H9 (cell line): Measurements from ENCODE around the gene CERS3. TPM values are rescaled to one million over a fixed set of nuclear protein-coding genes. Genes with fewer than 3 reads are reported as not detected.

Source experiments
- DNase-seq: peaks from one replicate; pipeline ENCODE4 v3.0.0-alpha.2; 2017
- H2AFZ ChIP-seq: one replicate; pipeline ENCODE4 v1.6.1; 2013; ENCODE audit warnings: mild to moderate bottlenecking, low read length, control low read depth, moderate library complexity
- H2AK5ac ChIP-seq: 2 replicates; pipeline ENCODE4 v1.6.1; 2013; ENCODE audit warnings: low read length, control low read depth, mixed read lengths; ENCODE audit not compliant: insufficient read length
- H2BK120ac ChIP-seq: one replicate; pipeline ENCODE4 v1.6.1; 2013; ENCODE audit warnings: low read depth, mild to moderate bottlenecking, low read length, control low read depth, inconsistent platforms; ENCODE audit not compliant: poor library complexity, severe bottlenecking
- H2BK12ac ChIP-seq: 2 replicates; pipeline ENCODE4 v1.6.1; 2013; ENCODE audit warnings: low read length, control low read depth, mixed read lengths, low read depth; ENCODE audit not compliant: insufficient read length
- H2BK15ac ChIP-seq: 2 replicates; pipeline ENCODE4 v1.6.1; 2013; ENCODE audit warnings: low read depth, low read length, control low read depth
- H2BK20ac ChIP-seq: one replicate; pipeline ENCODE4 v1.6.1; 2013; ENCODE audit warnings: low read depth, mild to moderate bottlenecking, low read length, control low read depth, inconsistent platforms; ENCODE audit not compliant: poor library complexity, severe bottlenecking
- H2BK5ac ChIP-seq: 2 replicates; pipeline ENCODE4 v1.6.1; 2013; ENCODE audit warnings: low read length, control low read depth, mixed read lengths; ENCODE audit not compliant: insufficient read length
- H3K14ac ChIP-seq: 2 replicates; pipeline ENCODE4 v1.6.1; 2013; ENCODE audit warnings: low read length, control low read depth; ENCODE audit not compliant: insufficient read depth
- H3K18ac ChIP-seq: 2 replicates; pipeline ENCODE4 v1.6.1; 2013; ENCODE audit warnings: low read depth, mild to moderate bottlenecking, mixed read lengths, low read length, control low read depth; ENCODE audit not compliant: insufficient read length
- H3K23ac ChIP-seq: 2 replicates; pipeline ENCODE4 v1.6.1; 2013; ENCODE audit warnings: low read length, control low read depth, mixed read lengths, low read depth; ENCODE audit not compliant: insufficient read length
- H3K23me2 ChIP-seq: 2 replicates; pipeline ENCODE4 v1.6.1; 2013; ENCODE audit warnings: low read depth, mild to moderate bottlenecking, mixed read lengths, low read length, control low read depth; ENCODE audit not compliant: insufficient read length, poor library complexity, severe bottlenecking
- H3K27ac ChIP-seq: 2 replicates; pipeline ENCODE4 v1.5.1; 2013; ENCODE audit warnings: low read length, control low read depth, mixed read lengths, low read depth; ENCODE audit not compliant: insufficient read length
- H3K27me3 ChIP-seq: 2 replicates; pipeline ENCODE4 v1.6.1; 2013; ENCODE audit warnings: low read length, control low read depth, inconsistent platforms; ENCODE audit not compliant: insufficient read depth
- H3K4ac ChIP-seq: 2 replicates; pipeline ENCODE4 v1.6.1; 2013; ENCODE audit warnings: low read depth, mild to moderate bottlenecking, control low read depth, inconsistent platforms, low read length, moderate library complexity
- H3K4me1 ChIP-seq: 2 replicates; pipeline ENCODE4 v1.6.1; 2013; ENCODE audit warnings: low read length, control low read depth, inconsistent platforms; ENCODE audit not compliant: insufficient read depth
- H3K4me2 ChIP-seq: 2 replicates; pipeline ENCODE4 v1.6.1; 2013; ENCODE audit warnings: low read length, control low read depth, mixed read lengths; ENCODE audit not compliant: insufficient read length, insufficient read depth
- H3K56ac ChIP-seq: 2 replicates; pipeline ENCODE4 v1.6.1; 2013; ENCODE audit warnings: low read depth, mild to moderate bottlenecking, mixed read lengths, low read length, control low read depth; ENCODE audit not compliant: insufficient read length
- H3K79me1 ChIP-seq: 2 replicates; pipeline ENCODE4 v1.6.1; 2013; ENCODE audit warnings: low read depth, mild to moderate bottlenecking, moderate library complexity, low read length, control low read depth, inconsistent platforms; ENCODE audit not compliant: insufficient read depth, poor library complexity, severe bottlenecking
- H3K79me2 ChIP-seq: 2 replicates; pipeline ENCODE4 v1.6.1; 2013; ENCODE audit warnings: low read length, control low read depth, inconsistent platforms; ENCODE audit not compliant: insufficient read depth
- H3K9ac ChIP-seq: 2 replicates; pipeline ENCODE4 v1.6.1; 2013; ENCODE audit warnings: low read length, control low read depth, mixed read lengths; ENCODE audit not compliant: insufficient read length; ENCODE audit errors: extremely low read depth
- H3K9me3 ChIP-seq: one replicate; pipeline ENCODE4 v1.6.1; 2013; ENCODE audit warnings: low read depth, low read length, inconsistent platforms; ENCODE audit not compliant: control insufficient read depth
- H3T11ph ChIP-seq: one replicate; pipeline ENCODE4 v1.6.1; 2013; ENCODE audit warnings: mild to moderate bottlenecking, low read length, control low read depth, inconsistent platforms
- H4K20me1 ChIP-seq: one replicate; pipeline ENCODE4 v1.6.1; 2013; ENCODE audit not compliant: control insufficient read depth, insufficient read length, insufficient read depth
- H4K5ac ChIP-seq: 2 replicates; pipeline ENCODE4 v1.6.1; 2013; ENCODE audit warnings: low read depth, mild to moderate bottlenecking, mixed read lengths, low read length, control low read depth; ENCODE audit not compliant: insufficient read length
- H4K8ac ChIP-seq: replicated peaks from 2 replicates; pipeline ENCODE4 v1.6.1; 2013; ENCODE audit warnings: low read length, control low read depth, mixed read lengths, low read depth; ENCODE audit not compliant: insufficient read length
- H4K91ac ChIP-seq: 2 replicates; pipeline ENCODE4 v1.6.1; 2013; ENCODE audit warnings: low read depth, mild to moderate bottlenecking, moderate library complexity, mixed read lengths, low read length, control low read depth; ENCODE audit not compliant: insufficient read length
- H3K27ac Mint-ChIP-seq, 3 experiments: 2 replicates in 2 of 3; 3 replicates in 1 of 3; pipeline ENCODE4 v1.8.0; 2020 to 2021; ENCODE audit warnings: mixed read lengths in 3 of 3, mild to moderate bottlenecking in 1 of 3, moderate library complexity in 1 of 3
- H3K27me3 Mint-ChIP-seq: 2 replicates; pipeline ENCODE4 v1.8.0; 2021; ENCODE audit warnings: low read depth, mild to moderate bottlenecking, moderate library complexity, mixed read lengths
- H3K36me3 Mint-ChIP-seq, 3 experiments: 2 replicates in 2 of 3; 3 replicates in 1 of 3; pipeline ENCODE4 v1.8.0; 2020 to 2021; ENCODE audit warnings: low read depth in 3 of 3, mixed read lengths in 3 of 3; ENCODE audit not compliant: insufficient read depth in 1 of 3
- H3K4me1 Mint-ChIP-seq, 2 experiments: 2 replicates each; pipeline ENCODE4 v1.8.0; 2020; ENCODE audit warnings: mixed read lengths in 2 of 2
- H3K4me3 Mint-ChIP-seq, 2 experiments: 2 replicates in 1 of 2; 3 replicates in 1 of 2; pipeline ENCODE4 v1.8.0; 2020 to 2021; ENCODE audit warnings: mild to moderate bottlenecking in 2 of 2, mixed read lengths in 2 of 2, moderate library complexity in 1 of 2
- H3K9me3 Mint-ChIP-seq, 2 experiments: 2 replicates in 1 of 2; 3 replicates in 1 of 2; pipeline ENCODE4 v1.8.0; 2020; ENCODE audit warnings: mild to moderate bottlenecking in 2 of 2, mixed read lengths in 2 of 2, moderate library complexity in 1 of 2
- CTCF ChIP-seq: fragments of 200-600 bp; sonication (generic); conservative IDR thresholded peaks from 3 replicates; pipeline ENCODE4 v1.8.0; 2021; ENCODE audit warnings: antibody characterized with exemption, mild to moderate bottlenecking
- WGBS: extraction: QIAGEN DNeasy Blood & Tissue Kit; methylation state at CpG from one replicate; pipeline ENCODE4 v1.1.7; 2013; ENCODE audit warnings: missing lambda C conversion rate, low lambda C conversion rate, mixed read lengths; ENCODE audit not compliant: insufficient read length; ENCODE audit errors: extremely low coverage; 5-methylcytosine and 5-hydroxymethylcytosine counted together
- total RNA-seq: library from RNA; stranded (reverse); gene quantifications from 2 replicates; pipeline ENCODE4 v1.2.1, GENCODE V29; 2021

Gene CERS3
- total RNA-seq, 1 experiment from 2014 or later = 1.4 TPM

GRCh38 chr15:100500226-100500990 is 28.3 kb downstream of the CERS3 start:
- no peak overlapping the region for H2BK120ac ChIP-seq
- H2BK20ac ChIP-seq = no peak overlapping the region
- H4K20me1 ChIP-seq = no peaks in the 10 kb centered on the region
- H3K27me3 ChIP-seq = no peaks in the 10 kb centered on the region
- H3K9me3 Mint-ChIP-seq = no peaks in the 10 kb centered on the region; a peak in 1 of 5 replicates
- no peak overlapping the region for H2BK15ac ChIP-seq
- no peak overlapping the region for H3K27ac Mint-ChIP-seq
- no peaks in the 10 kb centered on the region for H3K9me3 ChIP-seq
- H2AFZ ChIP-seq = no peak overlapping the region
- no peaks in the 10 kb centered on the region for H3K4me1 Mint-ChIP-seq
- H3K4me1 ChIP-seq = no peaks in the 10 kb centered on the region
- no peak overlapping the region for H3K23ac ChIP-seq
- H3K27me3 Mint-ChIP-seq = peaks cover 4% of the 10 kb centered on the region; the same call in 1 of the 2 replicates
- no CpG with 5 or more reads among the region's 4 CpGs for WGBS
- no peak overlapping the region for H3K27ac ChIP-seq
- no peak overlapping the region for H2BK5ac ChIP-seq
- no peak for DNase-seq
- H3K4me2 ChIP-seq = no peak overlapping the region
- no peak overlapping the region for H3K14ac ChIP-seq
- no peak for TF ChIP-seq CTCF
- H3K79me2 ChIP-seq = no peaks in the 10 kb centered on the region
- no peaks in the 10 kb centered on the region for H3K36me3 Mint-ChIP-seq
- no peak overlapping the region for H2AK5ac ChIP-seq
- H3T11ph ChIP-seq = no peak overlapping the region
- H3K23me2 ChIP-seq = no peaks in the 10 kb centered on the region
- H3K4ac ChIP-seq = no peak overlapping the region
- no peak overlapping the region for H3K4me3 Mint-ChIP-seq
- no peak overlapping the region for H3K18ac ChIP-seq
- H4K8ac ChIP-seq = no peak overlapping the region
- no peak overlapping the region for H4K91ac ChIP-seq
- H4K5ac ChIP-seq = no peak overlapping the region
- no peak overlapping the region for H3K9ac ChIP-seq
- no peaks in the 10 kb centered on the region for H3K79me1 ChIP-seq
- H3K56ac ChIP-seq = no peak overlapping the region
- no peak overlapping the region for H2BK12ac ChIP-seq
